Astrocyte (in vitro differentiated cells and primary cell): ENCODE data around the gene CRYAA.
"Not testable (repeated sequence)": the region's sequence is repeated elsewhere in the genome, so short reads cannot be mapped to it uniquely, and the experiment has no call there.

Source experiments
- CTCF ChIP-seq: IDR thresholded peaks from 2 replicates; pipeline ENCODE4 v1.5.1; 2011; ENCODE audit warnings: low read depth, mild to moderate bottlenecking, inconsistent platforms, low read length, moderate library complexity; ENCODE audit not compliant: insufficient read depth
- EZH2 ChIP-seq: IDR thresholded peaks from 2 replicates; pipeline ENCODE4 v1.6.1; 2012; ENCODE audit warnings: mild to moderate bottlenecking, low read length, inconsistent platforms; ENCODE audit not compliant: insufficient read depth

- not testable (repeated sequence) for TF ChIP-seq CTCF, EZH2
Observed at GRCh38 chr21:43169230-43169886, 550 bp downstream of the CRYAA start.
